ENCODE data around the gene PLEKHJ1.

DNA sequence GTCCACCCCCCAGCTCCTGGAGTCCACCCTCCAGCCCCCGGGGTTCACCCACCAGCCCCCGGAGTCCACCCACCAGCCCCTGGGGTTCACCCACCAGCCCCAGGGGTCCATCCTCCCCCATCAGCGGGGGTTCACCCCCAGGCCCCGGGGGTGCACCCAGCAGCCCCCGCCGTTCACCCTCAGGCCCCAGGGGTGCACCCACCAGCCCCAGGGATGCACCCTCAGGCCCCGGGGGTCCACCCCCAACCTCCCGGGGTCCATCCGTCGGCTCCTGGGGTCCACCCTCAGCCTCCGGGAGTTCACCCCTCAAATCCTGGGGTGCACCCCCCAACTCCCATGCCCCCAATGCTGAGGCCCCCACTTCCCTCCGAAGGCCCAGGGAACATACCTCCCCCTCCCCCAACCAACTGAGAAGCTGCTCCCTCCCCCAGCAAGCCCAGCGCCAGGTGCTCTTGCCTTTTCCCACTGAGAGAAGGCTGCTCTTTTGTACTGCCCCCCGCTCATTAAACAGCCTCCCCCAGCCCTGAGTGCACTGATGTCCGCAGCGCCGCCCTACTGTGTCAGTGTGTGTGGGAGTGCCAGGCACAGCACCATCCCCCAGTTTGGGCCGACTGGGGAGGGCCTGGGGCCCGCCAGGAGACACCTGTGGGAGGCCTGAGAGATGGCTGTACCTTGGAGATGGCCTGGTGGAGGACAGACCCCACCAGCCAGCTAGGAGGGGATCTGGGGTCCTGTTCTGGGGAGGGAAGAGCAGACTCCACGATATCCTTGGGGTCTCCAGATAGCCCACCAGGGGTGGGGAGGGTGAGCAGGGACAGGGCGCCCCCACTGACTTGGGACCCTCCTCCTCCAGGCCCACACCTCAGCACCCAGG is 12.2 kb upstream of the PLEKHJ1 start:
- no peak for TF ChIP-seq POLR2A (IDR thresholded peaks at IDR 0.05)
- TF ChIP-seq, protein P1, sequence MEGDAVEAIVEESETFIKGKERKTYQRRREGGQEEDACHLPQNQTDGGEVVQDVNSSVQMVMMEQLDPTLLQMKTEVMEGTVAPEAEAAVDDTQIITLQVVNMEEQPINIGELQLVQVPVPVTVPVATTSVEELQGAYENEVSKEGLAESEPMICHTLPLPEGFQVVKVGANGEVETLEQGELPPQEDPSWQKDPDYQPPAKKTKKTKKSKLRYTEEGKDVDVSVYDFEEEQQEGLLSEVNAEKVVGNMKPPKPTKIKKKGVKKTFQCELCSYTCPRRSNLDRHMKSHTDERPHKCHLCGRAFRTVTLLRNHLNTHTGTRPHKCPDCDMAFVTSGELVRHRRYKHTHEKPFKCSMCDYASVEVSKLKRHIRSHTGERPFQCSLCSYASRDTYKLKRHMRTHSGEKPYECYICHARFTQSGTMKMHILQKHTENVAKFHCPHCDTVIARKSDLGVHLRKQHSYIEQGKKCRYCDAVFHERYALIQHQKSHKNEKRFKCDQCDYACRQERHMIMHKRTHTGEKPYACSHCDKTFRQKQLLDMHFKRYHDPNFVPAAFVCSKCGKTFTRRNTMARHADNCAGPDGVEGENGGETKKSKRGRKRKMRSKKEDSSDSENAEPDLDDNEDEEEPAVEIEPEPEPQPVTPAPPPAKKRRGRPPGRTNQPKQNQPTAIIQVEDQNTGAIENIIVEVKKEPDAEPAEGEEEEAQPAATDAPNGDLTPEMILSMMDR (IDR thresholded peaks at IDR 0.05): no peak

All from right lobe of liver (tissue), 4 donors.